Stimulated activated effector memory CD8-positive, alpha-beta T cell treated with anti-CD3 and anti-CD28 coated beads, Interleukin-12 subunit alpha, Interleukin-12 subunit beta, amount 100 ng/mL, for 72 hours (primary cell): Measurements from ENCODE around the gene IER3.

Experiments used
- ATAC-seq: fragments of 150-1000 bp; cut with Tn5 transposase; 2 replicates; pipeline ENCODE4 v1.10.0; 2021
- DNase-seq, 2 donors: peaks; one replicate each; pipeline ENCODE4 v3.0.0; 2021 to 2022; ENCODE audit warnings: low spot score in 2 of 2
- H3K27ac Mint-ChIP-seq: one replicate; pipeline ENCODE4 v1.8.0; 2022; ENCODE audit warnings: mild to moderate bottlenecking, mixed read lengths
- H3K36me3 Mint-ChIP-seq: one replicate; pipeline ENCODE4 v1.8.0; 2022; ENCODE audit warnings: mild to moderate bottlenecking, mixed read lengths
- H3K4me1 Mint-ChIP-seq: one replicate; pipeline ENCODE4 v1.8.0; 2022; ENCODE audit warnings: mixed read lengths
- H3K4me3 Mint-ChIP-seq: one replicate; pipeline ENCODE4 v1.8.0; 2022; ENCODE audit warnings: mild to moderate bottlenecking, mixed read lengths
- H3K9me3 Mint-ChIP-seq: one replicate; pipeline ENCODE4 v1.8.0; 2022; ENCODE audit warnings: mixed read lengths

The IER3 gene

GRCh38 chr6:30714263-30714662 lies 30.1 kb downstream of the IER3 start:
- Mint-ChIP-seq H3K36me3 (peaks cover 78% of the 10 kb centered on the region), H3K4me3 (no peak overlapping the region), H3K4me1 (peaks cover 60% of the 10 kb centered on the region), H3K9me3 (no peaks in the 10 kb centered on the region), H3K27ac (no peak overlapping the region)
- DNase-seq (no peak), ATAC-seq (no peak)

GRCh38 chr6:30712441-30712945 lies 31.9 kb downstream of the IER3 start:
- Mint-ChIP-seq H3K27ac (peak overlapping the region; percentile 94), H3K36me3 (peaks cover 93% of the 10 kb centered on the region), H3K9me3 (no peaks in the 10 kb centered on the region), H3K4me3 (peak overlapping the region; percentile 59), H3K4me1 (peaks cover 61% of the 10 kb centered on the region)
- ATAC-seq (no peak), DNase-seq (no peak)

GRCh38 chr6:30711758-30712380 lies 32.5 kb downstream of the IER3 start:
- H3K4me3 Mint-ChIP-seq, result peak overlapping the region; percentile 59
- peaks cover 55% of the 10 kb centered on the region for H3K4me1 Mint-ChIP-seq

GRCh38 chr6:30709101-30709868 lies 35.1 kb downstream of the IER3 start:
- Mint-ChIP-seq H3K9me3 (no peaks in the 10 kb centered on the region), H3K36me3 (peaks cover 98% of the 10 kb centered on the region), H3K4me3 (no peak overlapping the region), H3K4me1 (peaks cover 36% of the 10 kb centered on the region), H3K27ac (no peak overlapping the region)
- DNase-seq (no peak), ATAC-seq (no peak)

More at GRCh38 chr6:30711758-30712380, 32.5 kb downstream of the IER3 start:
- ATAC-seq, result peak; percentile 81
- no peaks in the 10 kb centered on the region for H3K9me3 Mint-ChIP-seq
- peak overlapping the region; percentile 94 for H3K27ac Mint-ChIP-seq
- DNase-seq, result no peak
- peaks cover 93% of the 10 kb centered on the region for H3K36me3 Mint-ChIP-seq

- Mint-ChIP-seq H3K36me3 (peaks cover 98% of the 10 kb centered on the region), H3K4me1 (peaks cover 33% of the 10 kb centered on the region), H3K4me3 (no peak overlapping the region), H3K27ac (peak overlapping the region; percentile 77), H3K9me3 (no peaks in the 10 kb centered on the region)
- DNase-seq (no peak), ATAC-seq (no peak)
Observed at GRCh38 chr6:30707281-30707850, 37.0 kb downstream of the IER3 start.

GRCh38 chr6:30705620-30706019 lies 38.7 kb downstream of the IER3 start:
- H3K36me3 Mint-ChIP-seq, result peaks cover 98% of the 10 kb centered on the region
- peak overlapping the region; percentile 50 for H3K27ac Mint-ChIP-seq
- H3K4me3 Mint-ChIP-seq, result no peak overlapping the region
- ATAC-seq (no peak), DNase-seq (no peak)
- H3K9me3 Mint-ChIP-seq, result no peaks in the 10 kb centered on the region
- peaks cover 18% of the 10 kb centered on the region for H3K4me1 Mint-ChIP-seq

GRCh38 chr6:30703821-30704220 lies 40.5 kb downstream of the IER3 start:
- Mint-ChIP-seq H3K4me3 (no peak overlapping the region), H3K9me3 (no peaks in the 10 kb centered on the region), H3K36me3 (peaks cover 100% of the 10 kb centered on the region), H3K27ac (peak overlapping the region; percentile 48), H3K4me1 (peaks cover 18% of the 10 kb centered on the region)
- ATAC-seq (no peak), DNase-seq (no peak)

- Mint-ChIP-seq H3K36me3 (peaks cover 96% of the 10 kb centered on the region), H3K9me3 (no peaks in the 10 kb centered on the region)
Observed at GRCh38 chr6:30703011-30703410, 41.3 kb downstream of the IER3 start.

GRCh38 chr6:30700340-30700739 lies 44.0 kb downstream of the IER3 start:
- Mint-ChIP-seq H3K4me3 (no peak overlapping the region), H3K36me3 (peaks cover 74% of the 10 kb centered on the region), H3K4me1 (peaks cover 10% of the 10 kb centered on the region), H3K27ac (no peak overlapping the region), H3K9me3 (no peaks in the 10 kb centered on the region)
- ATAC-seq, result no peak
- DNase-seq, result no peak

More at GRCh38 chr6:30703011-30703410, 41.3 kb downstream of the IER3 start:
- no peak overlapping the region for H3K27ac Mint-ChIP-seq
- peaks cover 16% of the 10 kb centered on the region for H3K4me1 Mint-ChIP-seq
- no peak overlapping the region for H3K4me3 Mint-ChIP-seq
- ATAC-seq (no peak), DNase-seq (no peak)

GRCh38 chr6:30696432-30696831 lies 47.9 kb downstream of the IER3 start:
- ATAC-seq (no peak), DNase-seq (no peak)
- H3K4me3 Mint-ChIP-seq, result no peak overlapping the region
- H3K36me3 Mint-ChIP-seq, result peaks cover 35% of the 10 kb centered on the region
- H3K27ac Mint-ChIP-seq, result no peak overlapping the region
- H3K4me1 Mint-ChIP-seq, result peaks cover 2% of the 10 kb centered on the region
- no peaks in the 10 kb centered on the region for H3K9me3 Mint-ChIP-seq
